GM21737 (cell line): ENCODE results near the gene KLHDC8B.
"Not testable (repeated sequence)": the region's sequence is repeated elsewhere in the genome, so short reads cannot be mapped to it uniquely, and the experiment has no call there.

ENCODE experiments used
- ATAC-seq: cut with Tn5 transposase; IDR thresholded peaks from one replicate; pipeline ENCODE4 v1.9.1; 2021; ENCODE audit warnings: mild to moderate bottlenecking, moderate library complexity; ENCODE audit not compliant: unreplicated experiment

The KLHDC8B gene

GRCh38 chr3:49181351-49181750, 10.0 kb downstream of the KLHDC8B start:
- ATAC-seq, result no peak

GRCh38 chr3:49182682-49183081, 11.3 kb downstream of the KLHDC8B start:
- no peak for ATAC-seq

GRCh38 chr3:49183873-49184272, 12.5 kb downstream of the KLHDC8B start:
- no peak for ATAC-seq

- no peak for ATAC-seq
Measured at GRCh38 chr3:49191741-49192140, 20.3 kb downstream of the KLHDC8B start.

GRCh38 chr3:49198161-49198560, 26.8 kb downstream of the KLHDC8B start:
- ATAC-seq, result no peak

GRCh38 chr3:49198611-49199230, 27.3 kb downstream of the KLHDC8B start:
- no peak for ATAC-seq

- ATAC-seq, result no peak
Measured at GRCh38 chr3:49199239-49199899, 28.0 kb downstream of the KLHDC8B start.

- no peak for ATAC-seq
Measured at GRCh38 chr3:49199900-49200281, 28.5 kb downstream of the KLHDC8B start.

- ATAC-seq, result no peak
Measured at GRCh38 chr3:49213541-49213943, 42.1 kb downstream of the KLHDC8B start.

GRCh38 chr3:49213998-49214397, 42.6 kb downstream of the KLHDC8B start:
- no peak for ATAC-seq

GRCh38 chr3:49216687-49217086, 45.3 kb downstream of the KLHDC8B start:
- not testable (repeated sequence) for ATAC-seq

GRCh38 chr3:49217108-49217507, 45.7 kb downstream of the KLHDC8B start:
- not testable (repeated sequence) for ATAC-seq

- ATAC-seq, result no peak
Measured at GRCh38 chr3:49217688-49218470, 46.5 kb downstream of the KLHDC8B start.

GRCh38 chr3:49218471-49218989, 47.1 kb downstream of the KLHDC8B start:
- not testable (repeated sequence) for ATAC-seq

GRCh38 chr3:49219132-49219531, 47.7 kb downstream of the KLHDC8B start:
- ATAC-seq, result no peak

GRCh38 chr3:49220985-49221563, 49.7 kb downstream of the KLHDC8B start:
- not testable (repeated sequence) for ATAC-seq

GRCh38 chr3:49222002-49222401, 50.6 kb downstream of the KLHDC8B start:
- no peak for ATAC-seq
